Measurements from ENCODE around the gene TXNDC16. TPM values are rescaled to one million over a fixed set of nuclear protein-coding genes. Genes with fewer than 3 reads are reported as not detected.

TXNDC16 gene
- total RNA-seq, 2 experiments from 2014 or later = 10.4 to 11.4 TPM

DNA sequence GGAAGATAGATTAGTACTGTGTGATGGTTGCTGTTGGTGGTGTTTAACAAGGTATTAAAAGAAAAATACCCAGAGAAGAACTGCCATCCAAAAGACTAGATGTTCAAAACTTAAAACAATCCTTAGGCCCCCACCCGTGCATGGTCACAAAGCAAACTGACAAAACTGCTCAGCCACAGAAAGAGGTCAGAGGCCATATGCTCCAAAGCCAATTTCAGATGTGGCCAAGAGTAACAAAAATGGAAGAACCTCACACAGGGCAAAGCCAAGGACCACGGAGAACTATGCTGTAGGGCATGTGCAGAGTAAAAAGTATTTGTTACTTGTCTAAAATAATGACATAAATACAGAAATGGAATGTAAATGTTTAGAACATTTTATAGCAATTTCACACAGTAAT lies 5.3 kb downstream of the TXNDC16 start:
- ChIA-PET CTCF (no interaction called here), POLR2A (no interaction called here)
- Mint-ChIP-seq H3K36me3 (ENCODE audit: low read depth) (peaks cover 24% of the 10 kb centered on the region), H3K27me3 (no peaks in the 10 kb centered on the region), H3K4me3 (no peak overlapping the region), H3K27ac (no peak overlapping the region), H3K4me1 (ENCODE audit: low read depth) (peaks cover 33% of the 10 kb centered on the region), H3K9me3 (no peaks in the 10 kb centered on the region)
- H3K27me3 ChIP-seq (ENCODE audit: control insufficient read depth in 1 of 2, insufficient read depth in 2 of 2, low read length in 2 of 2) = no peaks in the 10 kb centered on the region
- TF ChIP-seq, protein P1, sequence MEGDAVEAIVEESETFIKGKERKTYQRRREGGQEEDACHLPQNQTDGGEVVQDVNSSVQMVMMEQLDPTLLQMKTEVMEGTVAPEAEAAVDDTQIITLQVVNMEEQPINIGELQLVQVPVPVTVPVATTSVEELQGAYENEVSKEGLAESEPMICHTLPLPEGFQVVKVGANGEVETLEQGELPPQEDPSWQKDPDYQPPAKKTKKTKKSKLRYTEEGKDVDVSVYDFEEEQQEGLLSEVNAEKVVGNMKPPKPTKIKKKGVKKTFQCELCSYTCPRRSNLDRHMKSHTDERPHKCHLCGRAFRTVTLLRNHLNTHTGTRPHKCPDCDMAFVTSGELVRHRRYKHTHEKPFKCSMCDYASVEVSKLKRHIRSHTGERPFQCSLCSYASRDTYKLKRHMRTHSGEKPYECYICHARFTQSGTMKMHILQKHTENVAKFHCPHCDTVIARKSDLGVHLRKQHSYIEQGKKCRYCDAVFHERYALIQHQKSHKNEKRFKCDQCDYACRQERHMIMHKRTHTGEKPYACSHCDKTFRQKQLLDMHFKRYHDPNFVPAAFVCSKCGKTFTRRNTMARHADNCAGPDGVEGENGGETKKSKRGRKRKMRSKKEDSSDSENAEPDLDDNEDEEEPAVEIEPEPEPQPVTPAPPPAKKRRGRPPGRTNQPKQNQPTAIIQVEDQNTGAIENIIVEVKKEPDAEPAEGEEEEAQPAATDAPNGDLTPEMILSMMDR (IDR thresholded peaks at IDR 0.05) = no peak
- H3K4me1 ChIP-seq (ENCODE audit: insufficient read depth, low read length) = peaks cover 18% of the 10 kb centered on the region
- ATAC-seq (ENCODE audit: poor library complexity) = no peak
- no peak overlapping the region for H3K27ac ChIP-seq (ENCODE audit: low read depth in 1 of 2, low read length in 2 of 2)
- H3K4me3 ChIP-seq (ENCODE audit: low read length) = no peak overlapping the region
- H3K9me3 ChIP-seq (ENCODE audit: control insufficient read depth in 1 of 2, insufficient read depth in 1 of 2, low read length in 2 of 2) = no peaks in the 10 kb centered on the region
- intact Hi-C loops (cut with DNase I, micrococcal nuclease) = no loop called here
- peaks cover 15% of the 10 kb centered on the region for H3K36me3 ChIP-seq (ENCODE audit: insufficient read depth, low read length)
- no peak for DNase-seq

DNA sequence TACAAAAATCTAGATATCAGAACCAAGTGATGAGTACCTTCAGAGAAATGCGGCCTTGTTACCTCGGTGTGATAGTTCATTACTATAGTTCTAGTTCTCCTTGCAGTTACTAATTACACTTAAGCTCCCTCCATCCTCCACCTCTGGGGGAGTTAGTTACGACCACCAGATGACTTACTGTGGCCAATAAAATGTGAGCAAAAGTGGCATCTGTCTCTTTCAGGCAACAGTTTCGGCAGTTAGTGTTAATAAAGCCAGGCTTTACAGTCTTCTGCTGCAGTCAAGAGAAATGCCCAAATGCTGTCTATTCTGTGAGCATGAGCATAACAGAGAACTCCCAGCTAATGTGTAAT lies 6.0 kb downstream of the TXNDC16 start:
- peaks cover 17% of the 10 kb centered on the region for H3K36me3 ChIP-seq (ENCODE audit: insufficient read depth, low read length)
- H3K36me3 Mint-ChIP-seq (ENCODE audit: low read depth) = peaks cover 22% of the 10 kb centered on the region
- no peaks in the 10 kb centered on the region for H3K9me3 ChIP-seq (ENCODE audit: control insufficient read depth in 1 of 2, insufficient read depth in 1 of 2, low read length in 2 of 2)
- H3K27ac ChIP-seq (ENCODE audit: low read depth in 1 of 2, low read length in 2 of 2) = no peak overlapping the region
- no peak for ATAC-seq (ENCODE audit: poor library complexity)
- CTCF ChIA-PET = no interaction called here
- POLR2A ChIA-PET = no interaction called here
- intact Hi-C loops (cut with DNase I, micrococcal nuclease) = no loop called here
- no peaks in the 10 kb centered on the region for H3K27me3 Mint-ChIP-seq
- H3K9me3 Mint-ChIP-seq = no peaks in the 10 kb centered on the region
- H3K4me1 Mint-ChIP-seq (ENCODE audit: low read depth) = peaks cover 26% of the 10 kb centered on the region
- peaks cover 11% of the 10 kb centered on the region for H3K4me1 ChIP-seq (ENCODE audit: insufficient read depth, low read length)
- no peak overlapping the region for H3K4me3 Mint-ChIP-seq
- no peak overlapping the region for H3K4me3 ChIP-seq (ENCODE audit: low read length)
- TF ChIP-seq, protein P1 (IDR thresholded peaks at IDR 0.05) = no peak
- no peak overlapping the region for H3K27ac Mint-ChIP-seq
- H3K27me3 ChIP-seq (ENCODE audit: control insufficient read depth in 1 of 2, insufficient read depth in 2 of 2, low read length in 2 of 2) = no peaks in the 10 kb centered on the region
- no peak for DNase-seq

DNA sequence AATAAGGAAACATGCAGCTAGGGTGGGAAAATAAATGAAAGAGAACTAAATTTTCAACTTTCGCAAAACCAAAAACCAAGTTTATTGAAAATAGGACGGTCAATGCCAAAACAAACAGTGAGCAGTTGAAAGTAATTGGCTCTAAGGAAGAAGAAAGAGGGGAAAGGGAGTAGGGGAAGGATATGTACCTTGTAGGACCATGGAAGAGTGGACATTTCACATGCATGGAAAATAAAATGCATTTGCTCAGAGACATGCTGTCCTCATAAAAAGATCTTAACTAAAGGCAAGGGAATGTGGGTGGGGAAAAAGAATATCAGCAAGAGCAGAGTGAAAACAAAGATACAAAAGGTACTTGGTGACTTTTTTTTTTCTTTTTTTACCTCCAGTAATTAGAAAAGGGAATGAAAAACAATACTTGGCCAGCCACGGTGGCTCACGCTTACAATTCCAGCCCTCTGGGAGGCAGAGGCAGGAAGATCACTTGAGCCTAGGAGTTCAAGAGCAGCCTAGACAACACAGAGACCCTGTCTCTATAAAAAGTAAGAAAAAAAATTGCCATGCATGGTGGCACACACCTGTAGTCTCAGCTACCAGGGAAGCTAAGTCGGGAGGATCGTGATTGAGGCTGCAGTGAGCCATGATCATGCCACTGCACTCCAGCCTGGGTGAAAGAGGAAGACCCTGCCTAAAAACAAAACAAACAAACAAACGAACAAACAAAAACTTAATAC lies 6.6 kb downstream of the TXNDC16 start:
- Histone ChIP-seq H3K27me3 (ENCODE audit: control insufficient read depth in 1 of 2, insufficient read depth in 2 of 2, low read length in 2 of 2) (no peaks in the 10 kb centered on the region), H3K9me3 (ENCODE audit: control insufficient read depth in 1 of 2, insufficient read depth in 1 of 2, low read length in 2 of 2) (no peaks in the 10 kb centered on the region), H3K4me1 (ENCODE audit: insufficient read depth, low read length) (peaks cover 6% of the 10 kb centered on the region), H3K27ac (ENCODE audit: low read depth in 1 of 2, low read length in 2 of 2) (no peak overlapping the region), H3K36me3 (ENCODE audit: insufficient read depth, low read length) (peaks cover 19% of the 10 kb centered on the region), H3K4me3 (ENCODE audit: low read length) (no peak overlapping the region)
- no peaks in the 10 kb centered on the region for H3K27me3 Mint-ChIP-seq
- DNase-seq = no peak
- TF ChIP-seq, protein P1 (IDR thresholded peaks at IDR 0.05) = no peak
- no peak for ATAC-seq (ENCODE audit: poor library complexity)
- intact Hi-C loops (cut with DNase I, micrococcal nuclease) = no loop called here
- H3K4me3 Mint-ChIP-seq = no peak overlapping the region
- H3K36me3 Mint-ChIP-seq (ENCODE audit: low read depth) = peaks cover 24% of the 10 kb centered on the region
- H3K27ac Mint-ChIP-seq = no peak overlapping the region
- POLR2A ChIA-PET = no interaction called here
- peaks cover 22% of the 10 kb centered on the region for H3K4me1 Mint-ChIP-seq (ENCODE audit: low read depth)
- CTCF ChIA-PET = no interaction called here
- H3K9me3 Mint-ChIP-seq = no peaks in the 10 kb centered on the region

Data from CD4-positive, alpha-beta T cell (primary cell).